ENCODE measurements around the gene VDR. TPM values are rescaled to one million over a fixed set of nuclear protein-coding genes. Genes with fewer than 3 reads are reported as not detected.
A peak's percentile ranks its signal among the peaks of the same experiment; 100 is the strongest.

Gene VDR
- total and polyA plus RNA-seq, 2 experiments from 2014 or later: 3.2 to 4.9 TPM

DNA sequence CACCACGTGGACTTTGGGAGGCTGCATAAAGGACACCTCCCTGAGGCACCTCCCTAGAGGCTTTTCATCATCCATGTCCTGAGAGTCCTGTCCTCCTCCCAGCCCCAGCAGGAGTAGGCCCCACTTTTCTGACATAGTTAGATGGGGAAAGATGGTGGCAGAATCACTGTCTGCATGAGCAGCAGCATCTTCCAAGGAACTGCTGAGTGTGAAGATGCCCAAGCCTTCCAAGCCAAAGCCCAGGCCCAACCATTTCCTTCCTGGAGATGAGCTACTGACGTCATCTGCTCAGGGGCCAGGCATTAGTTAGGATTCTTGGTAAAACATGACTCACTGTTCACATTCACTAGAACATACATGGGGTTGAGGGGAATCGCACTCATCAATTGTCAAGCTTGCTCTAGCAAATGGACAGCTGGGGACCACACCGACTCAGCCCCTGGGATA, 37.3 kb downstream of the VDR start:
- H3K27me3 ChIP-seq: no peaks in the 10 kb centered on the region
- H2AFZ ChIP-seq: no peak overlapping the region
- H3K36me3 ChIP-seq (replicated peaks; ENCODE audit: insufficient read depth, low read depth): no peaks in the 10 kb centered on the region
- no peaks in the 10 kb centered on the region for H3K79me2 ChIP-seq
- no peaks in the 10 kb centered on the region for H3K4me1 ChIP-seq (ENCODE audit: insufficient read depth)
- H3K9me2 ChIP-seq (replicated peaks; ENCODE audit: insufficient read depth): no peaks in the 10 kb centered on the region
- TF ChIP-seq EZH2phosphoT487 (IDR thresholded peaks at IDR 0.05; ENCODE audit: low read depth, severe bottlenecking, unreplicated experiment) (no peak), EZH2 (IDR thresholded peaks at IDR 0.05; ENCODE audit: borderline replicate concordance) (no peak)
- TF ChIP-seq, protein P1, sequence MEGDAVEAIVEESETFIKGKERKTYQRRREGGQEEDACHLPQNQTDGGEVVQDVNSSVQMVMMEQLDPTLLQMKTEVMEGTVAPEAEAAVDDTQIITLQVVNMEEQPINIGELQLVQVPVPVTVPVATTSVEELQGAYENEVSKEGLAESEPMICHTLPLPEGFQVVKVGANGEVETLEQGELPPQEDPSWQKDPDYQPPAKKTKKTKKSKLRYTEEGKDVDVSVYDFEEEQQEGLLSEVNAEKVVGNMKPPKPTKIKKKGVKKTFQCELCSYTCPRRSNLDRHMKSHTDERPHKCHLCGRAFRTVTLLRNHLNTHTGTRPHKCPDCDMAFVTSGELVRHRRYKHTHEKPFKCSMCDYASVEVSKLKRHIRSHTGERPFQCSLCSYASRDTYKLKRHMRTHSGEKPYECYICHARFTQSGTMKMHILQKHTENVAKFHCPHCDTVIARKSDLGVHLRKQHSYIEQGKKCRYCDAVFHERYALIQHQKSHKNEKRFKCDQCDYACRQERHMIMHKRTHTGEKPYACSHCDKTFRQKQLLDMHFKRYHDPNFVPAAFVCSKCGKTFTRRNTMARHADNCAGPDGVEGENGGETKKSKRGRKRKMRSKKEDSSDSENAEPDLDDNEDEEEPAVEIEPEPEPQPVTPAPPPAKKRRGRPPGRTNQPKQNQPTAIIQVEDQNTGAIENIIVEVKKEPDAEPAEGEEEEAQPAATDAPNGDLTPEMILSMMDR (IDR thresholded peaks at IDR 0.05; ENCODE audit: poor library complexity): no peak
- H3K4me2 ChIP-seq: no peak overlapping the region
- H3K4me3 ChIP-seq: no peak overlapping the region
- no peaks in the 10 kb centered on the region for H4K20me1 ChIP-seq (ENCODE audit: insufficient read depth, poor library complexity, severe bottlenecking)
- H3K9me3 ChIP-seq (ENCODE audit: low read depth): no peaks in the 10 kb centered on the region
- peak; percentile 40 for DNase-seq (ENCODE audit: low spot score)
- WGBS (ENCODE audit: low lambda C conversion rate, missing lambda C conversion rate): 75% methylated on average over 4 of the region's 4 CpGs
- H3K27ac ChIP-seq: no peak overlapping the region

DNA sequence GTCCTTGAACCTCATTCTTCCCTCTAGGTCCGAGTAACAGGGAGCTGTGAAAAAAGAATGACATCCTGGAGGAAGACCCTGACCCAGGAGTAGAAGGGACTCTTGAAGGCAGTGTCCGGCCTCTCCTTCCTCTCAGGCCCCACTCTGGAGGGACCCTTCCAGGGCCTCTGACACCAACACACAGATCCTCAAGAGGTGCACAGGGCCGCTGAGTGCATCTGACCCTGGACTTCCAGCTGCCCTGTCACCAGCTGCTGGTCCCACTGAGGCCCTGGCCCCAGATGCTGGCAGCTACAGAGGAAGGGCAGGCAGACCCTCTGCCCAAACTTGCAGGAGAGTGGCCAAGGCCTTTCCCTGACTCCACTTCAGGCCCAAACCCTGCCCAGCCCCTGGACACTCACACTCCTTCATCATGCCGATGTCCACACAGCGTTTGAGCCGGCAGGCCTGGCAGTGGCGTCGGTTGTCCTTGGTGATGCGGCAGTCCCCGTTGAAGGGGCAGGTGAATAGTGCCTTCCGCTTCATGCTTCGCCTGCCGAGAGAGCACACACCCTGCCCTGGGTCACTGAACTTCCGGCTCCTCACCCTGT, 40.1 kb downstream of the VDR start:
- TF ChIP-seq, protein P1 (IDR thresholded peaks at IDR 0.05; ENCODE audit: poor library complexity): no peak
- no peak for TF ChIP-seq EZH2 (IDR thresholded peaks at IDR 0.05; ENCODE audit: borderline replicate concordance)

DNA sequence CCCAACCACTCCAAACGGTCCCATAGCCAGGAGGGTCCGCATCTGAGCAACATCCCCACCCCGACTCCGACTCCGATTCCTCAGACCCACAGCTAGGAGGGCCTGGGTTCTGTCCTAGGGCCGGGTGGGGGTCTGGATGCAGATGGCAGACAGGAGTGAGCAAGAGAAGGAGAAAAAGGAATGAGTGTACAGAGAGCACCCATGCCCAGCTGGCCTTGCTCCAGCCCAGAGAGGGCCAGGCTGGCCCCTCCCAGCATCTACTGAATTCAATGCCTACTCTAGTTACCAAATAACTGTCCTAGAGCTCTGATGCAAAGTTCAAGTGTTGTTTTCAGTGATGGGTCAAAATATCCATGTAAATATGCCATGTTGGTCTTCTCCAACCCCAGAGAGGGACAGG, 40.8 kb downstream of the VDR start:
- no peaks in the 10 kb centered on the region for H4K20me1 ChIP-seq (ENCODE audit: insufficient read depth, poor library complexity, severe bottlenecking)
- no peak for DNase-seq (ENCODE audit: low spot score)
- TF ChIP-seq EZH2phosphoT487 (IDR thresholded peaks at IDR 0.05; ENCODE audit: low read depth, severe bottlenecking, unreplicated experiment) (no peak), EZH2 (IDR thresholded peaks at IDR 0.05; ENCODE audit: borderline replicate concordance) (no peak)
- TF ChIP-seq, protein P1 (IDR thresholded peaks at IDR 0.05; ENCODE audit: poor library complexity): no peak
- no peaks in the 10 kb centered on the region for H3K9me2 ChIP-seq (replicated peaks; ENCODE audit: insufficient read depth)
- H2AFZ ChIP-seq: no peak overlapping the region
- H3K4me3 ChIP-seq: no peak overlapping the region
- H3K27me3 ChIP-seq: no peaks in the 10 kb centered on the region
- WGBS (ENCODE audit: low lambda C conversion rate, missing lambda C conversion rate): 89% methylated on average over 6 of the region's 6 CpGs
- no peak overlapping the region for H3K4me2 ChIP-seq
- no peaks in the 10 kb centered on the region for H3K36me3 ChIP-seq (replicated peaks; ENCODE audit: insufficient read depth, low read depth)
- no peaks in the 10 kb centered on the region for H3K4me1 ChIP-seq (ENCODE audit: insufficient read depth)
- H3K27ac ChIP-seq: no peak overlapping the region
- H3K79me2 ChIP-seq: no peaks in the 10 kb centered on the region
- no peaks in the 10 kb centered on the region for H3K9me3 ChIP-seq (ENCODE audit: low read depth)

More for the DNA sequence above, 40.1 kb downstream of the VDR start:
- H3K4me3 ChIP-seq: no peak overlapping the region
- no peaks in the 10 kb centered on the region for H3K4me1 ChIP-seq (ENCODE audit: insufficient read depth)
- no peak overlapping the region for H3K27ac ChIP-seq
- H4K20me1 ChIP-seq (ENCODE audit: insufficient read depth, poor library complexity, severe bottlenecking): no peaks in the 10 kb centered on the region
- no peaks in the 10 kb centered on the region for H3K36me3 ChIP-seq (replicated peaks; ENCODE audit: insufficient read depth, low read depth)
- H3K4me2 ChIP-seq: no peak overlapping the region
- H3K9me2 ChIP-seq (replicated peaks; ENCODE audit: insufficient read depth): no peaks in the 10 kb centered on the region
- no peaks in the 10 kb centered on the region for H3K9me3 ChIP-seq (ENCODE audit: low read depth)
- 97% methylated on average over 14 of the region's 14 CpGs for whole genome bisulfite sequencing (ENCODE audit: low lambda C conversion rate, missing lambda C conversion rate)
- no peak for DNase-seq (ENCODE audit: low spot score)
- no peaks in the 10 kb centered on the region for H3K79me2 ChIP-seq
- H3K27me3 ChIP-seq: no peaks in the 10 kb centered on the region
- no peak overlapping the region for H2AFZ ChIP-seq
